Large intestine (tissue), 3 donors: Measurements from ENCODE around the gene TGM1. TPM values are rescaled to one million over a fixed set of nuclear protein-coding genes. Genes with fewer than 3 reads are reported as not detected.

Source experiments
- DNase-seq, 2 donors: peaks; one replicate each; pipeline versions ENCODE4 v3.0.0 to v3.0.0-alpha.2; 2013
- H3K27ac ChIP-seq: one replicate; pipeline ENCODE4 v1.5.1; 2013; ENCODE audit warnings: low read length
- H3K27me3 ChIP-seq: 2 replicates; pipeline ENCODE4 v1.6.1; 2013; ENCODE audit warnings: low read length; ENCODE audit not compliant: control insufficient read depth, insufficient read depth
- H3K36me3 ChIP-seq: 2 replicates; pipeline ENCODE4 v1.6.1; 2013; ENCODE audit warnings: low read length; ENCODE audit not compliant: control insufficient read depth, insufficient read depth
- H3K4me1 ChIP-seq: one replicate; pipeline ENCODE4 v1.6.1; 2013; ENCODE audit warnings: low read length; ENCODE audit not compliant: control insufficient read depth, insufficient read depth
- H3K4me3 ChIP-seq: one replicate; pipeline ENCODE4 v1.5.1; 2013; ENCODE audit warnings: low read length
- H3K9me3 ChIP-seq: one replicate; pipeline ENCODE4 v1.6.1; 2013; ENCODE audit warnings: mild to moderate bottlenecking, low read depth, low read length, moderate library complexity; ENCODE audit not compliant: control insufficient read depth
- WGBS: methylation state at CpG from one replicate; pipeline ENCODE4 v1.1.5; 2013; ENCODE audit warnings: low lambda C conversion rate; ENCODE audit not compliant: insufficient coverage; 5-methylcytosine and 5-hydroxymethylcytosine counted together
- polyA plus RNA-seq: library from polyadenylated mRNA; unstranded; fragments of 120-200 nt; gene quantifications from one replicate; pipeline ENCODE4 v1.2.1, GENCODE V29; 2013

The TGM1 gene
- polyA plus RNA-seq, 1 donor = 8.6 TPM

DNA sequence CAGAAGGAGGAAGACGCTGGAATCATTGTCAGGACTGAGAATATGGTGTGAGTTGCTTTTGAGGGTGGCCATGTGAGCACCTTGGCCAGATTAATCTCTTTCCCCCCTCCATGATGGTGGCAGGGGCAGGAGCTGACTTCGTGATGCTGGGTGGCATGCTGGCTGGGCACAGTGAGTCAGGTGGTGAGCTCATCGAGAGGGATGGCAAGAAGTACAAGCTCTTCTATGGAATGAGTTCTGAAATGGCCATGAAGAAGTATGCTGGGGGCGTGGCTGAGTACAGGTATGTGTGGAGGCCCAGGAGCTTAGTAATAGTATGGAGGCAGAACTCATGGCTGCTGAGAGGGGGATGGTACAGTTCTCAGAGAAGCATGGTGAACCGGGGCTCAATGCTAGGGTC is 24.9 kb downstream of the TGM1 start:
- 100% methylated on average over 1 of the region's 5 CpGs for WGBS
- DNase-seq = no peak
- Histone ChIP-seq H3K4me1 (peaks cover 21% of the 10 kb centered on the region), H3K27ac (no peak overlapping the region), H3K4me3 (no peak overlapping the region), H3K36me3 (peaks cover 61% of the 10 kb centered on the region), H3K9me3 (no peaks in the 10 kb centered on the region), H3K27me3 (no peaks in the 10 kb centered on the region)

GRCh38 chr14:24237463-24237955 is 25.5 kb downstream of the TGM1 start:
- WGBS = no CpG with 5 or more reads among the region's 2 CpGs
- peaks cover 61% of the 10 kb centered on the region for H3K36me3 ChIP-seq
- no peak overlapping the region for H3K27ac ChIP-seq
- H3K9me3 ChIP-seq = no peaks in the 10 kb centered on the region
- no peaks in the 10 kb centered on the region for H3K27me3 ChIP-seq
- no peak overlapping the region for H3K4me3 ChIP-seq
- peaks cover 21% of the 10 kb centered on the region for H3K4me1 ChIP-seq
- no peak for DNase-seq

DNA sequence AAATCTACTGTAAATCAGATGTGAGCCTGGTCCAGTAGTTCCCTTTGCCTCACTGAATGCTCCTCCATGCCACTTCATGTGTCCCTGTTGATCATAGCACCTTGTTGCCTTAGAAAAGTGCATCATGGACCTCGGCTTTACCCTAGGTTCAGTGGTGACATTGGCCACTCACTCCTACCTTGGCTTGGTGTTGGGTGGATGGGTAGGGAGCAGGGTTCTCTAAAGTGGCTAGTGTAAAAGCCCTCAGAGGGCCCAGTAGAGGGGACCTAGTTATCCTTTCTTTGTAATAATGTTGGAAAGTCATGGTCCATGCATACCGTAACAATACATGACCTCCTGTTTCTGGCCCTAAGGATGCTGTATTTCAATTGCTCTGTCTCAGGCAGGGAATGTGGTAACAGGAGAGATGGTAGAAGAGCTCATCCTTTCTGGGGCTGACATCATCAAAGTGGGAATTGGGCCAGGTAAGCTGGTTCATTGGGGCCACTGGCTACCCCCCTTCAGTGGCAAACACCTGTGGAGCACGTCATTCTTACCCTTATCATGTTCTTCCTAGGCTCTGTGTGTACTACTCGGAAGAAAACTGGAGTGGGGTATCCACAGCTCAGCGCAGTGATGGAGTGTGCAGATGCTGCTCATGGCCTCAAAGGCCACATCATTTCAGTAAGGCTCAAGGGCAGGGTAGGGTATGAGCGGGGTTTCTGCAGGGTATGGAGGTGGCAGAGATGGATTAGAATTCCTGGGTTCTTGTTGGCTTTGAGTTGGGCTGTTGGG is 26.1 kb downstream of the TGM1 start:
- H3K27me3 ChIP-seq = no peaks in the 10 kb centered on the region
- peaks cover 61% of the 10 kb centered on the region for H3K36me3 ChIP-seq
- peaks cover 21% of the 10 kb centered on the region for H3K4me1 ChIP-seq
- H3K27ac ChIP-seq = no peak overlapping the region
- no peaks in the 10 kb centered on the region for H3K9me3 ChIP-seq
- no peak overlapping the region for H3K4me3 ChIP-seq
- DNase-seq = no peak
- no CpG with 5 or more reads among the region's 6 CpGs for WGBS

- Histone ChIP-seq H3K9me3 (no peaks in the 10 kb centered on the region), H3K4me3 (no peak overlapping the region), H3K27me3 (no peaks in the 10 kb centered on the region), H3K4me1 (peaks cover 18% of the 10 kb centered on the region), H3K27ac (no peak overlapping the region), H3K36me3 (peaks cover 59% of the 10 kb centered on the region)
- 93% methylated on average over 3 of the region's 5 CpGs for WGBS
- no peak for DNase-seq
These were observed 26.9 kb downstream of the TGM1 start for GRCh38 chr14:24235804-24236688.

DNA sequence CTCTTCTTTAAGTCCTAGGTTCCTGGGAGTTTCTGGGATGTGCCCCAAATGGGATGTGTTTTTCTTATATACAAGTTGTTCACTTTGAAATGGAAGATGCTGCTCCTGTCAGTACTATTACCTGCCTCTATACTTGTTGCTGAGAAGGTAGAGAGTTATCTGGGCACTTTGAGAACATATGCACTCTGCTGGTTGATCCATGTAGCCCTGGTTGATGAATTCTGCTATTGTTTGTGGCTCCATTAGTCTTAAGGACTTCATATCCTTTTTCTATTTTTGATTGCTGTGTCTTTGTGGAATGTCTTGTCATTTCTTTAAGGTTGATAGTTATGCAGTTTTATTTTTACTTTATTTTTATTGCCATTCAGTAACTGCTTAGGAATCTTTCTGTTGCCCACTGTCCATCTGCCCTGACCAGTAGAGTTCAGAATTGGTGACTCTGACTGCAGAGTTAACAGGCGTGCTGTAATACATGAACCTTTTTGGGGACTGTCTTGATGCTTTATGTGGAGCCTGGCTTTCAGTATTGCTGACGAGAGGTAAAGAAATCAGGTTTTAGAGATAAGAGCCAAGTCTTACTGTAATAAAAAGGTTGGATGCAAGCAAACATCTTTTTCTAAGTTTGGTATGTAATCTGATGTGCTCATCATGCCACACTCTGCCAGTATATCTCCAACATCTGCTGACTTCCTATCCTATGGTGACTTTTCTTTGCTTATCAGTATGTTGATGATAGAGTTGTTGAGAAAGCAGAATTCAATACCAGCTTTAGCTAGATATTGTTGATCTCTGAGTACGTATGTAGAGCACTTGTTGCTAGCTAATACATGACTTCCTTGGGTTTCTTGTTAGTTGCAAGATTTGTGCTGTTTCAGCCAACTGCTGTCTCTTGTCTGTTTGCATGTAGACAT is 28.6 kb downstream of the TGM1 start:
- Histone ChIP-seq H3K4me1 (peaks cover 12% of the 10 kb centered on the region), H3K9me3 (no peaks in the 10 kb centered on the region), H3K4me3 (no peak overlapping the region), H3K27me3 (no peaks in the 10 kb centered on the region), H3K36me3 (peaks cover 42% of the 10 kb centered on the region), H3K27ac (no peak overlapping the region)
- WGBS = no CpG with 5 or more reads among the region's 3 CpGs
- no peak for DNase-seq

GRCh38 chr14:24233538-24233866 is 29.5 kb downstream of the TGM1 start:
- Histone ChIP-seq H3K27ac (peak overlapping the region; percentile 75), H3K4me3 (peak overlapping the region; percentile 62), H3K36me3 (peaks cover 35% of the 10 kb centered on the region), H3K27me3 (no peaks in the 10 kb centered on the region), H3K4me1 (peaks cover 12% of the 10 kb centered on the region), H3K9me3 (no peaks in the 10 kb centered on the region)
- no peak for DNase-seq
- 57% methylated on average over 1 of the region's 2 CpGs for WGBS

DNA sequence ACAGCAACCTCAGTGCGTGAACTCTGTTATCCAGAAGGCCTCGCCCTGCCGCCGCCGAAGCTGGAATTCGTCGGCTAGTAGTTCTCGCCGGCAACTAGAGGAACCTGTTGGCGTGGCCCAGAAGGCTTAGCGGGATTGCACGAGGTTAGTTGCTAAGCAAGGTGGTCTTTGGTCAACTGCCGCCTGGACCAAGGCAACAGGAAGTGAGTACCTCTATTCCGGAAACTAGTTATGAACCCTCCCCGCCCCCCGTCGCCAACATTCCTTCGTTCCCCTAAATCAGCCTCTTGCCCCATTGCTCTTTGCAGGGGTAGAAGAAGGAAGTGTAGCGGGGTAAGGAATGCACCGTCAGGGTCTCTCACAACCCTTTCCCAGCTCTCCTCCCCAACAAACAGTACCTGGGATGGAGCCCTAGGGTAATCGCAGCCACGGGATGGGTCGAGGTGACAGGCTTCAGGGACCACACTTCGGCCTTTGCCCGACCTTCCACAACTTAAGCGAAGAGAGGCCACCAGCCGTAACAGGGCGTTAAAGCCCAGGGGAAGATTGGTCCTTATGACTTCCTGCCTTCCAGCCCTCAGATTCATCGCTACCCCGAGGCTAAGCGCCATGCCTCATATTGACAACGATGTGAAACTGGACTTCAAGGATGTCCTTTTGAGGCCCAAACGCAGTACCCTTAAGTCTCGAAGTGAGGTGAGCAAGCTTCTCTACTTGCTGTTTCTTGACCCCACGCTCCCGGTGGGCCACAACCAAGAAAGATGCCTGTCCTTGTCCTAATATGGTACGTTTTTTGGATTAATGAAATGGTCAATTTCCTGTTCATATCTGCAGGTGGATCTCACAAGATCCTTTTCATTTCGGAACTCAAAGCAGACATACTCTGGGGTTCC is 30.1 kb downstream of the TGM1 start, which contains the start of gene GMPR2:
TSS of gene GMPR2 (plus strand) at position 285 of the 893 bp plus-strand sequence. CDS start at position 610, 325 bp downstream.
- no peaks in the 10 kb centered on the region for H3K9me3 ChIP-seq
- H3K4me1 ChIP-seq = peaks cover 12% of the 10 kb centered on the region
- peaks cover 33% of the 10 kb centered on the region for H3K36me3 ChIP-seq
- 0% methylated on average over 1 of the region's 38 CpGs for WGBS
- peak within 1 kb of the TSS; percentile 62 for H3K4me3 ChIP-seq
- no peak for DNase-seq
- H3K27me3 ChIP-seq = no peaks in the 10 kb centered on the region
- H3K27ac ChIP-seq = peak within 1 kb of the TSS; percentile 75

DNA sequence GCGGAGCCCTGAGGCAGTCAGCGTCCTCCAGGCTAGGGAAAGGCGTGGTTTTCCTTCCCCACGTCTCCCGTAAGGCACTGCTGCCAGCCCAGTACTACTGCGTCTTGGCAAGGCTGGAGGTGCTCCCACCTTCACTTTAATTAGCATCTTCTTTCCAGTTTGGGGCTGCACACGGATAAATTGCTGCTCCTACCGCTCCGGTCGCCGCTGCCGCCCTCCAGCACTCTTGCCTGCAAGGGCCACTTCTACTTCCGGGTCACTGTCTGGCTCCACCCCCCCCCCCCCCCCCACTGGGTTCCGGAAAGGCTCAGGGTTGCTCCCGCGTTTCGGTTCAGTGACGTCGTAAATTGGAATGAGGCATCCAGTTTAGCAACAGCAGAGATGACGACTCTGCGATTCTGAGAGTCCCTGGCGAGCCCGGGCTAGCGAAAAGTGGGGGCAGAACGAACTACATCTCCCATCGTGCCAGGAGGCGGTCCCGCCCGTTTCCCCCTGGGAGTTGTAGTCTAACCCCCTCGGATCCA is 30.8 kb downstream of the TGM1 start, which contains the start of gene NEDD8:
TSS of gene NEDD8 (minus strand) at position 247 of the 524 bp plus-strand sequence. CDS start at position 147, 100 bp downstream.
- WGBS = no CpG with 5 or more reads among the region's 30 CpGs
- Histone ChIP-seq H3K27me3 (no peaks in the 10 kb centered on the region), H3K4me1 (peaks cover 12% of the 10 kb centered on the region), H3K4me3 (peak within 1 kb of the TSS; percentile 62), H3K9me3 (no peaks in the 10 kb centered on the region), H3K36me3 (peaks cover 28% of the 10 kb centered on the region), H3K27ac (peak within 1 kb of the TSS; percentile 75)
- DNase-seq = peak; percentile 89 to 95
